Natural killer cell treated with Interleukin-12 subunit alpha and Interleukin-12 subunit beta and Interleukin-15 and Interleukin-18, amount 100 ng/mL, for 72 hours (primary cell): ENCODE results near the gene PKD1L1. TPM values are rescaled to one million over a fixed set of nuclear protein-coding genes. Genes with fewer than 3 reads are reported as not detected.
"Not testable (repeated sequence)": the region's sequence is repeated elsewhere in the genome, so short reads cannot be mapped to it uniquely, and the experiment has no call there.

ENCODE experiments used
- ATAC-seq, 2 donors: fragments of 150-1000 bp; cut with Tn5 transposase in 1 of 2; sonication (Bioruptor Pico), chemical (Tn5 transposase) in 1 of 2; 2 replicates each; pipeline ENCODE4 v1.10.0; 2021
- DNase-seq: peaks from one replicate; pipeline ENCODE4 v3.0.0; 2022; ENCODE audit warnings: low spot score
- H3K27ac Mint-ChIP-seq, 2 donors: 1 replicate in 1 of 2; 2 replicates in 1 of 2; pipeline ENCODE4 v1.8.0; 2022; ENCODE audit warnings: mixed read lengths in 2 of 2, mild to moderate bottlenecking in 1 of 2, moderate library complexity in 1 of 2
- H3K27me3 Mint-ChIP-seq, 2 donors: 1 replicate in 1 of 2; 2 replicates in 1 of 2; pipeline ENCODE4 v1.8.0; 2022; ENCODE audit warnings: mixed read lengths in 2 of 2
- H3K36me3 Mint-ChIP-seq: one replicate; pipeline ENCODE4 v1.8.0; 2022; ENCODE audit warnings: mixed read lengths
- H3K4me1 Mint-ChIP-seq, 2 donors: 1 replicate in 1 of 2; 2 replicates in 1 of 2; pipeline ENCODE4 v1.8.0; 2022; ENCODE audit warnings: low read depth in 2 of 2, mixed read lengths in 2 of 2, mild to moderate bottlenecking in 1 of 2
- H3K4me3 Mint-ChIP-seq: one replicate; pipeline ENCODE4 v1.8.0; 2022; ENCODE audit warnings: mixed read lengths
- H3K9me3 Mint-ChIP-seq: 2 replicates; pipeline ENCODE4 v1.8.0; 2022; ENCODE audit warnings: mixed read lengths
- total RNA-seq, 2 donors: library from RNA; stranded (reverse); gene quantifications; one replicate each; pipeline ENCODE4 v1.2.3, GENCODE V29; 2022

PKD1L1 gene
- total RNA-seq, 2 donors from 2014 or later = 0.28 to 0.31 TPM

DNA sequence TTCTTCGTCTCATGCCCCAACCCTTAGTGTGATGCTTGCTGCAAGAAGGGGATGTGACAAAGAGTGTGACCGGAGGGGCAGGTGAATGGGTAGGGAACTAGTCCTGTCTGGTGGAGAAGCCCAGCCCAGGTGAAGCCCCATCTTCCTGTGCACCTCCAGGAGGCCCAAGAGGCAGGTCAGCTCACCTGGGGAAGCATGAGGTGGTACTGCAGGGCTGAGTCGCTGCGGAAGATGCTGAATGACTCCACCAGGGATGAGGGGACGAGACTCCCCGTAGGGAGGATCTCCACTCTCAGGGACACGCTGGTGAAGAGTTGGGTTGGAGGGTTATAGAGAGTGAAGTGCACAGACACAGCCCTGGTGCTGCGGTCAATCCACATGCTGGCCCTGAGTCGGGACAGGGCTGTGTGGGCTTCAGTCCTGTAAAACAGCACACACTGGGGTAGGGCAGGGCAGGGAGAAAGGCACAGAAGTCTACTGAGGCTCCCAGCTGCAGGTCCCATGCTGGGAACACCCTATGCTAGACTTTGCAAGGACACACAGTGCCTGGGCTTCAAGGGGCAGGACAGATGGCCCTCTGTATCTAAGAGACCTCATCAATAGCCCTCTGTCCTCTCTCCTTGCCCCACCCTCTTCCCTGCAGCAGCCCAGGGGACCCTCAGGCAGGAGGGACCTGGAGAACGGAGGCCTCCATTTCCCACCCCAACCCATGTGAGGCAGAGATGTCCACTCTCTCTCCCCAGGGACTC lies 136.5 kb downstream of the PKD1L1 start:
- Mint-ChIP-seq H3K27me3 (peaks cover 0 to 9% of the 10 kb centered on the region in 2 donors), H3K4me3 (no peak overlapping the region), H3K36me3 (no peaks in the 10 kb centered on the region), H3K4me1 (no peaks in the 10 kb centered on the region), H3K27ac (no peak overlapping the region), H3K9me3 (no peaks in the 10 kb centered on the region)
- peak in 1 of 2 donors; percentile 3 for ATAC-seq
- no peak for DNase-seq

DNA sequence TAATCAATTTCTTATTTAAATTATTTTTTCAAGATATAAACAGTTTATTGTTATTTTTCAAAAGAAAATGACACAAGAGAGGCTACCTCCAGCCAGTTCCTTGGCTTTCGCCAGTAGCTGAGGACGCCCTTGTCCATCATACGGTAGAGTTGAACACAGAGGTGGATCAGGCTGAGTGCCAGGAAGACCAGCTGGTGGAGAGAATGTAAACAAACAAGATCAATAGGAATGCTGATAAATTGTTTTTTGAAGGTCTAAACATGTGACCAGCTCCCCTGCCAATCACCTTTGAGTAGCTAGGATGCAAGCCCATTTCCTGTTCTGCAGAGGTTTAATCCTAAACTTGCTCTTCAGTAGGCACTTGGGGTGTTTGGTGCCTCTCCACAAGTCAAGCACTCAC lies 138.9 kb downstream of the PKD1L1 start:
- Mint-ChIP-seq H3K9me3 (no peaks in the 10 kb centered on the region), H3K27ac (no peak overlapping the region), H3K4me3 (no peak overlapping the region), H3K27me3 (peaks cover 0 to 6% of the 10 kb centered on the region in 2 donors), H3K4me1 (no peaks in the 10 kb centered on the region), H3K36me3 (no peaks in the 10 kb centered on the region)
- ATAC-seq (no peak), DNase-seq (no peak)

DNA sequence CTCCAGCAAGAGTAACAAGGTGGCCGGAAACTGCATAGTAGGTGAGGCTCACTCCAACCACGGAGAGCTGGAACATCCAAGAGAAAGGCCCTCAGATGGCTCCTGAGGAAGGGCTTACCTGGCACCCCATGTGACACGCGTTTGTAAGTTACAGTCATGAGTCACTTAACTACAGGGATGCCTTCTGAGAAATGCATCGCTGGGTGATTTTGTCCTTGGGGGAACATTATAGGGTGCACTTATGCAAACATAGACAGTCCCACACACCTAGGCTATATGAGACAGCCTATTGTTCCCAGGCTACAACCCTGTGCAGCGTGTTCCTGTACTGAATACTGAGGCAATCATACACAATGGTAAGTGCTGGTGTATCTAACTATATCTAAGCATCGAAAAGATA lies 139.9 kb downstream of the PKD1L1 start:
- peaks cover 0 to 6% of the 10 kb centered on the region in 2 donors for H3K27me3 Mint-ChIP-seq
- no peaks in the 10 kb centered on the region for H3K4me1 Mint-ChIP-seq
- ATAC-seq (no peak), DNase-seq (no peak)
- H3K27ac Mint-ChIP-seq = no peak overlapping the region
- no peaks in the 10 kb centered on the region for H3K36me3 Mint-ChIP-seq
- H3K9me3 Mint-ChIP-seq = no peaks in the 10 kb centered on the region
- H3K4me3 Mint-ChIP-seq = no peak overlapping the region

DNA sequence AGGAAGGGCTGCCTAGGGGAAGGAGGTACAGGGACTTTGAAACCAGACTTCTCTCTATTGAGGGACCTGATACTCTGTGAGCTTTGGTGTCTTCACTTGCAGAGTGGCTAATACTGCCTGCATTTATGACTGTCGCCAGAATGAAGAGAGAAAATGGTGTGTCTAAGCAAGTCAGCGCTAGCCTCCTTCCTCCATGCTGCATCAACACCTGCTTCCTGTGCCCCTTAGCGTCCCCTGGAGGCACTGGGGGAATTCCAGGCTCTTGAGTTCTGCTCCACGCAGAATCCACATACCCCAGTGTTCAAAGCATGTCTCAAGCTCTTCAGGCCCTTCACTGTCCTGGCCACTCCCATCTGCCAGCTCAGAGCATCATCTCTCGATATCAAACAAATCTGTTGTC lies 140.5 kb downstream of the PKD1L1 start:
- Mint-ChIP-seq H3K36me3 (no peaks in the 10 kb centered on the region), H3K4me1 (no peaks in the 10 kb centered on the region), H3K27ac (no peak overlapping the region), H3K4me3 (no peak overlapping the region), H3K9me3 (no peaks in the 10 kb centered on the region), H3K27me3 (peaks cover 0 to 6% of the 10 kb centered on the region in 2 donors)
- DNase-seq (no peak), ATAC-seq (no peak)

GRCh38 chr7:47807126-47807525 lies 141.1 kb downstream of the PKD1L1 start:
- no peak overlapping the region for H3K27ac Mint-ChIP-seq
- DNase-seq (no peak), ATAC-seq (peak in 1 of 2 donors; percentile 7)
- H3K27me3 Mint-ChIP-seq = peaks cover 0 to 6% of the 10 kb centered on the region in 2 donors
- H3K36me3 Mint-ChIP-seq = no peaks in the 10 kb centered on the region
- no peak overlapping the region for H3K4me3 Mint-ChIP-seq
- no peaks in the 10 kb centered on the region for H3K4me1 Mint-ChIP-seq
- no peaks in the 10 kb centered on the region for H3K9me3 Mint-ChIP-seq

DNA sequence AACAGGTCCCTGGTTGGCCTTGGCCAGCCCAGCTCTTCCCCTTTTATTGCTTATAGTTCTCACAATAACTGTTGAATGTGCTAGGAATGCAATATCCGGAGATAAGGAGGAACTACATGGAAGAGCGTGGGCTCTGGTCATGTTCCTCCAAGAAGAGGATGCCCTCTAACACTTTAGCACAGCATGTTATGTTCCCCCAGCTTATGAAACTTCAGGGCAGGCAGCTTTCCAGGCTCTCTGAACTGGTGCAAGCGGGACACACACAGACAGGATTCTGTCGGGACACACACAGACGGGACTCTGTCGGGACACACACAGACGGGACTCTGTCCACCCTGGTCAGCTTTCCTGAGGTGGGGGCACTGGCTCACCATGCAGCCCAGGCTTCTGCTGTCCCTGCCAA lies 141.6 kb downstream of the PKD1L1 start:
- Mint-ChIP-seq H3K27me3 (peaks cover 0 to 6% of the 10 kb centered on the region in 2 donors), H3K4me3 (no peak overlapping the region), H3K9me3 (no peaks in the 10 kb centered on the region), H3K4me1 (no peaks in the 10 kb centered on the region), H3K36me3 (no peaks in the 10 kb centered on the region), H3K27ac (no peak overlapping the region)
- DNase-seq = no peak
- ATAC-seq = no peak

- no peak overlapping the region for H3K27ac Mint-ChIP-seq
- H3K4me3 Mint-ChIP-seq = no peak overlapping the region
- no peak for ATAC-seq
- DNase-seq = no peak
- no peaks in the 10 kb centered on the region for H3K9me3 Mint-ChIP-seq
- no peaks in the 10 kb centered on the region for H3K4me1 Mint-ChIP-seq
- H3K36me3 Mint-ChIP-seq = no peaks in the 10 kb centered on the region
- peaks cover 0 to 6% of the 10 kb centered on the region in 2 donors for H3K27me3 Mint-ChIP-seq
Measured at GRCh38 chr7:47804767-47805545, 143.3 kb downstream of the PKD1L1 start.

DNA sequence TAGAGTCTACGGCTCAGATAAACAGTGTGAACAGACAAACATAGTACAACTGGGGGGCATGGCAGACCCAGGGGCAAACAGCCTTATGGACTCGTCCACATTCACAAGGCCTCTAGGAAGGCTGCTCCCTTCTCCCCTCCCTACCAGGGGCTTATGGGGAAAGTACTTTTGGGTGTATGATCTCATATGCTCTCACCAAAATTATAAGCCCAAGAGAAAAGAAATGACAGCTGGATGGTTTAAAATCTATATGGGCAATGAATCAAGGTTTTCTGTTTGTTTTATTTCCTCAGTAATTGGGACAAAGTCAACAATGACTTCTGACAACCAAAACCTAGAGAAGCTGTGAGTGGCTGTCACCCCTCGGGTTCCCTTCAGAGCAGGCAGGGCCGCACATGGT lies 144.4 kb downstream of the PKD1L1 start:
- H3K36me3 Mint-ChIP-seq = no peaks in the 10 kb centered on the region
- no peak overlapping the region for H3K4me3 Mint-ChIP-seq
- no peaks in the 10 kb centered on the region for H3K4me1 Mint-ChIP-seq
- ATAC-seq (no peak), DNase-seq (no peak)
- H3K27me3 Mint-ChIP-seq = peaks cover 0 to 6% of the 10 kb centered on the region in 2 donors
- H3K9me3 Mint-ChIP-seq = no peaks in the 10 kb centered on the region
- H3K27ac Mint-ChIP-seq = no peak overlapping the region

GRCh38 chr7:47803025-47803424 lies 145.2 kb downstream of the PKD1L1 start:
- Mint-ChIP-seq H3K4me1 (no peaks in the 10 kb centered on the region), H3K9me3 (no peaks in the 10 kb centered on the region), H3K27me3 (peaks cover 0 to 4% of the 10 kb centered on the region in 2 donors), H3K27ac (no peak overlapping the region), H3K4me3 (no peak overlapping the region), H3K36me3 (no peaks in the 10 kb centered on the region)
- ATAC-seq (no peak), DNase-seq (no peak)

DNA sequence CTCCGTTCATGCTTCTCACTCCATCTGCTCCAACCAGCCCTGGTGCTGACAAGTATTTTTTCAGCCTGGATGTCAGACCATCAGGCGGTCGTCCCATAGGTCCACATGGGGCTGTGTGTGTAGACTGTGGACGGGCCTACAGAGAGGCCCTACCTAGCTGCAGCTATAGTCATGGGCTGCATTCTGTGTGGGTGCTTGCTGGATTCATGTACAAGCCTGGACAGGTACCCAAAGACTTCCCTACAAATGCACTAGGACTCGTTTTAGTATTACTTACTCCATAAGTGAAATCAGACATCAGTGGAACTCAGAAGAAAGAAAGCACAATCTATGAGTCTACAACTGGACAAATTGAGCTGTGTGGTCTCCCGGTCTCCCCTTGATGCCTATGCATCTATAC lies 146.8 kb downstream of the PKD1L1 start:
- no peak overlapping the region for H3K27ac Mint-ChIP-seq
- no peaks in the 10 kb centered on the region for H3K9me3 Mint-ChIP-seq
- H3K4me1 Mint-ChIP-seq = no peaks in the 10 kb centered on the region
- ATAC-seq (no peak), DNase-seq (no peak)
- H3K36me3 Mint-ChIP-seq = no peaks in the 10 kb centered on the region
- H3K27me3 Mint-ChIP-seq = no peaks in the 10 kb centered on the region
- no peak overlapping the region for H3K4me3 Mint-ChIP-seq

DNA sequence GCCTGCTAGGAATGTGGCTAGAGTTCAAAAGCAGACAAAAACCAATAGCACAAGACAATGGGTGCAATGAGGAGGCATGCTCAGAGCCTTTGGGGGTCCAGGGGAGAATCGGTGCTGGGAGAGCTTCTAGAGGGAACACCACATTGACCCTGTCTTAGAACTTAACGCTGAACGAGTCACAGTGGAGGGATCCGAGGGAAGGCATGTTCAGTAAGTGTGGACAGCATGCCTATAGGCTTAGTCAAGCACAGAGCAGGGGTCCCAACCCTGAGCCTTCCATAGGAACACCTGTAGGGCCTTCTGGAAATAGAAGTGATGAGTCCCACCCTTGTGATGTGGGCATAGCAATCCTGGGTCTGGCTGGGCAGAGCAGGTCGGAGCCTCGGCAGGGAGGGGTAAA lies 148.7 kb downstream of the PKD1L1 start:
- Mint-ChIP-seq H3K9me3 (no peaks in the 10 kb centered on the region), H3K27ac (no peak overlapping the region), H3K36me3 (no peaks in the 10 kb centered on the region), H3K4me1 (no peaks in the 10 kb centered on the region), H3K27me3 (no peaks in the 10 kb centered on the region), H3K4me3 (no peak overlapping the region)
- no peak for DNase-seq
- no peak for ATAC-seq

GRCh38 chr7:47796347-47796746 lies 151.9 kb downstream of the PKD1L1 start:
- peaks cover 0 to 3% of the 10 kb centered on the region in 2 donors for H3K27me3 Mint-ChIP-seq
- H3K4me1 Mint-ChIP-seq = no peaks in the 10 kb centered on the region
- H3K4me3 Mint-ChIP-seq = no peak overlapping the region
- no peak for ATAC-seq
- H3K9me3 Mint-ChIP-seq = no peaks in the 10 kb centered on the region
- H3K27ac Mint-ChIP-seq = no peak overlapping the region
- H3K36me3 Mint-ChIP-seq = no peaks in the 10 kb centered on the region
- DNase-seq = no peak

DNA sequence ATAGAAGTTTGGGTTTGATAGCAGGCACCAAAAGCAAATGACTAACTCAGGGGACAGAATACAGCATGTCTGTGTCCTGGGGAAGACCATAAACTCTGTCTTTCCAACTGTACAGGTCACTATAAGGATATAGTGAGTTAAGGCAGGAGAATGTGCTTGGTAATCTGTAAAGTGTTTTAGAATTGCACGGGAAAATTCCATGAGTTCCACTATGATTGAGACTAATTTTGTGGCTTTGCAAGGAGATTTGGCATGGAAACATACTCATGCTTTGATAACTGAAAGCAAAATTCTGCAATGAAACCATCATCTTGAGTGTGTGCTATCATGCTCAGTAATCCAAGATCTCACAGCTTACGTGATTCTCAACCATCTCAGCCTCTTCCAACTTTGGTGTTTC lies 152.6 kb downstream of the PKD1L1 start:
- ATAC-seq (no peak), DNase-seq (no peak)
- Mint-ChIP-seq H3K9me3 (no peaks in the 10 kb centered on the region), H3K27me3 (peaks cover 0 to 7% of the 10 kb centered on the region in 2 donors), H3K4me1 (no peaks in the 10 kb centered on the region), H3K27ac (no peak overlapping the region), H3K36me3 (no peaks in the 10 kb centered on the region), H3K4me3 (no peak overlapping the region)

- not testable (repeated sequence) for DNase-seq, H3K9me3 Mint-ChIP-seq, H3K27me3 Mint-ChIP-seq, ATAC-seq, H3K36me3 Mint-ChIP-seq, H3K4me1 Mint-ChIP-seq, H3K27ac Mint-ChIP-seq, H3K4me3 Mint-ChIP-seq
Measured at GRCh38 chr7:47795126-47795525, 153.1 kb downstream of the PKD1L1 start.
